ENCODE data around the gene FBXO48. TPM values are rescaled to one million over a fixed set of nuclear protein-coding genes. Genes with fewer than 3 reads are reported as not detected.

The FBXO48 gene
- total and polyA plus RNA-seq, 12 donors = 0.27 to 1.2 (median 0.86) TPM

GRCh38 chr2:68501768-68502167 lies 34.7 kb upstream of the FBXO48 start:
- TF ChIP-seq, protein P1, sequence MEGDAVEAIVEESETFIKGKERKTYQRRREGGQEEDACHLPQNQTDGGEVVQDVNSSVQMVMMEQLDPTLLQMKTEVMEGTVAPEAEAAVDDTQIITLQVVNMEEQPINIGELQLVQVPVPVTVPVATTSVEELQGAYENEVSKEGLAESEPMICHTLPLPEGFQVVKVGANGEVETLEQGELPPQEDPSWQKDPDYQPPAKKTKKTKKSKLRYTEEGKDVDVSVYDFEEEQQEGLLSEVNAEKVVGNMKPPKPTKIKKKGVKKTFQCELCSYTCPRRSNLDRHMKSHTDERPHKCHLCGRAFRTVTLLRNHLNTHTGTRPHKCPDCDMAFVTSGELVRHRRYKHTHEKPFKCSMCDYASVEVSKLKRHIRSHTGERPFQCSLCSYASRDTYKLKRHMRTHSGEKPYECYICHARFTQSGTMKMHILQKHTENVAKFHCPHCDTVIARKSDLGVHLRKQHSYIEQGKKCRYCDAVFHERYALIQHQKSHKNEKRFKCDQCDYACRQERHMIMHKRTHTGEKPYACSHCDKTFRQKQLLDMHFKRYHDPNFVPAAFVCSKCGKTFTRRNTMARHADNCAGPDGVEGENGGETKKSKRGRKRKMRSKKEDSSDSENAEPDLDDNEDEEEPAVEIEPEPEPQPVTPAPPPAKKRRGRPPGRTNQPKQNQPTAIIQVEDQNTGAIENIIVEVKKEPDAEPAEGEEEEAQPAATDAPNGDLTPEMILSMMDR (IDR thresholded peaks at IDR 0.05) = no peak
- Histone ChIP-seq H3K4me1 (no peaks in the 10 kb centered on the region), H3K27ac (no peak overlapping the region), H3K9me3 (peaks cover 0 to 5% (median 0%) of the 10 kb centered on the region in 11 donors), H3K27me3 (no peaks in the 10 kb centered on the region), H3K36me3 (peaks cover 0 to 14% (median 0%) of the 10 kb centered on the region in 9 donors), H3K4me3 (no peak overlapping the region)
- 77 to 79% methylated on average over 5 of the region's 5 CpGs for WGBS, 2 donors
- no peak for ATAC-seq
- intact Hi-C loops (cut with DNase I) = no loop called here
- DNase-seq = no peak

DNA sequence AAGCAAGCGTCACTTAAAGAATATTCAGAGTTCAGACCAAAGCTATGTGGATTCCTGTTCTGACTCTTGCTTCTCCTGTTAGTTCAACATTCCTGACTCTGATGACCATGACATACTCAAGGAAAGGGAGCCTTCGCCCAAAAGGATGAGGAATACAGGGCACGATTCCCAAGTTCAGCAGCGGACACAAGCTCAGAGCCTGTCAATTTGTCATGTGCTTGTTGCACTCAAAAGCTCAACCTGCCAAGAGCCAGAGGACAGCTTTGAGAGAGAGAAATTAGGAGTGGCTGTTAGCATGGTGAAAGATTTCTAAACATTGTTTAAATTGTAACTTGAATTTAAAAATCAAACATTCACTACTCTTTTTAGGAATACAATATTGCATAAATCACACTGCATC lies 33.6 kb upstream of the FBXO48 start:
- Histone ChIP-seq H3K36me3 (peaks cover 0 to 6% (median 0%) of the 10 kb centered on the region in 9 donors), H3K27me3 (no peaks in the 10 kb centered on the region), H3K4me1 (no peaks in the 10 kb centered on the region), H3K9me3 (peaks cover 0 to 17% (median 5%) of the 10 kb centered on the region in 11 donors), H3K4me3 (no peak overlapping the region), H3K27ac (no peak overlapping the region)
- DNase-seq = no peak
- intact Hi-C loops (cut with DNase I) = no loop called here
- ATAC-seq = no peak
- TF ChIP-seq, protein P1 (IDR thresholded peaks at IDR 0.05) = no peak
- 80 to 82% methylated on average over 4 of the region's 4 CpGs for WGBS, 2 donors

GRCh38 chr2:68499133-68499532 lies 32.0 kb upstream of the FBXO48 start:
- Histone ChIP-seq H3K9me3 (peaks cover 0 to 20% (median 9%) of the 10 kb centered on the region in 11 donors), H3K4me1 (no peaks in the 10 kb centered on the region), H3K36me3 (no peaks in the 10 kb centered on the region), H3K4me3 (no peak overlapping the region), H3K27ac (no peak overlapping the region), H3K27me3 (no peaks in the 10 kb centered on the region)
- TF ChIP-seq, protein P1 (IDR thresholded peaks at IDR 0.05) = no peak
- ATAC-seq (no peak), DNase-seq (no peak)
- intact Hi-C loops (cut with DNase I) = no loop called here

DNA sequence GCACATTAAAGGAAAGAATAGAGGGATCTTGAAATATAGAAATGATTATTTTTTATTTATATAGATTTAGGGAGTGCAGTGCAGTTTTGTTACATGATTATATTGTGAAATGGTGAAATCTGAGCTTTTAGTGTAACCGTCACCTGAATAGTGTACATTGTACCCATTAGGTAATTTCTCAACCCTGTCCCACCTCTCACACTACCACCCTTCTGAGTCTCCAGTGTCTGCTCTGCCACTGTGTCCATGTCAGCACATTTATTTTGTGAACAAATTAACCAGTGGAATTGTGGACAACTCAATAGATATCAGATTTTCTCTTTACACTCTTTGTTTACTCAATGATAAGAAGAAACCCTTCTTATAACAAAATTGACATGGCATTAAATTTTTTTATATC lies 24.5 kb upstream of the FBXO48 start:
- Histone ChIP-seq H3K4me3 (no peak overlapping the region), H3K27ac (no peak overlapping the region), H3K36me3 (no peaks in the 10 kb centered on the region), H3K4me1 (peaks cover 0 to 6% (median 0%) of the 10 kb centered on the region in 9 donors), H3K9me3 (peaks cover 0 to 13% (median 9%) of the 10 kb centered on the region in 11 donors), H3K27me3 (no peaks in the 10 kb centered on the region)
- TF ChIP-seq, protein P1 (IDR thresholded peaks at IDR 0.05) = no peak
- 94 to 100% methylated on average over 1 of the region's 1 CpG for WGBS, 2 donors
- intact Hi-C loops (cut with DNase I) = no loop called here
- ATAC-seq (no peak), DNase-seq (no peak)
